NT2/D1 (cell line): ENCODE results near the gene UTP3.

Source experiments
- SUZ12 ChIP-seq: IDR thresholded peaks from 2 replicates; pipeline ENCODE4 v1.6.1; 2011; ENCODE audit not compliant: insufficient read length, insufficient read depth; ENCODE audit errors: extremely low read depth
- YY1 ChIP-seq: IDR thresholded peaks from 2 replicates; pipeline ENCODE4 v1.6.1; 2011; ENCODE audit not compliant: insufficient read length, insufficient read depth
- ZNF274 ChIP-seq: IDR thresholded peaks from 2 replicates; pipeline ENCODE4 v1.6.1; 2011; ENCODE audit warnings: mild to moderate bottlenecking, low read depth, low read length

DNA sequence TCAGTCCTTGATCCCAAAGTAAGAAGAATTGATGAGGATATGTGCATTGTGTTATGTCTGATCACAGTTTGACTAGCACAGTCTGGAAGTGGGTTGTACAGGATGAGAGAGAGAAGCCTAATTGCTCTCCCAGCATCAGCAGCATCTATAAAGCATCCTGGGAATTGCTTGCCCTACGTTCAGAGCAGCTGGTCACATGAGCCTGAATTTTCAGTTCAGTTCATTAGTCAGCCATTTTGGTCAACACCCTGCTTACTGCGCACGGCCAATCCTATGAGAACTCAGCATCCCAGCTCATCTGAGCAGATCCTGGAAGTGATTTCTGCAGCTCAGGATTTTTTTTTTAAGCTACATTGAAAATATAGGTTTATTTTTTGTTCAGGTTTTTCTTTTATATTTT lies 33.4 kb downstream of the UTP3 start, which contains the start of gene RUFY3:
- no peak for TF ChIP-seq ZNF274
- no peak for TF ChIP-seq YY1
- no peak for TF ChIP-seq SUZ12
